HEK293 (cell line): ENCODE measurements around the gene FRAS1.

ENCODE experiments used
- CTCF ChIA-PET: fragments of 350-600 bp; formaldehyde crosslinking; extraction: SDS; loops from one replicate; lab custom pipeline; 2021; ENCODE audit warnings: antibody characterized with exemption; lab: Yijun Ruan, JAX
- POLR2A ChIA-PET: fragments of 300-600 bp; formaldehyde crosslinking; extraction: SDS; loops from one replicate; lab custom pipeline; 2020; ENCODE audit warnings: antibody characterized with exemption, inconsistent platforms; lab: Yijun Ruan, JAX
- H3K27ac ChIP-seq: fragments of 200-500 bp; sonication (Bioruptor generic); 2 replicates; pipeline ENCODE4 v1.5.1; 2014; ENCODE audit warnings: low read depth, low read length, control low read depth, inconsistent platforms; ENCODE audit errors: extremely low read depth
- H3K36me3 ChIP-seq, 2 experiments: fragments of 200-500 bp in 1 of 2; sonication (Bioruptor generic) in 1 of 2; 1 replicate in 1 of 2; 2 replicates in 1 of 2; pipeline ENCODE4 v1.5.1; 2014 to 2017; ENCODE audit warnings: inconsistent platforms in 2 of 2, low read length in 2 of 2; ENCODE audit not compliant: control insufficient read depth in 2 of 2, insufficient read depth in 1 of 2
- H3K4me1 ChIP-seq: fragments of 200-500 bp; sonication (Bioruptor generic); 2 replicates; pipeline ENCODE4 v1.5.1; 2014; ENCODE audit warnings: mild to moderate bottlenecking, low read length, inconsistent platforms; ENCODE audit not compliant: control insufficient read depth, insufficient read depth
- H3K4me3 ChIP-seq: 2 replicates; pipeline ENCODE4 v1.5.1; 2011; ENCODE audit warnings: low read depth, mild to moderate bottlenecking, control low read depth, low read length, moderate library complexity
- H3K9me3 ChIP-seq: fragments of 200-500 bp; sonication (Bioruptor generic); 2 replicates; pipeline ENCODE4 v1.5.1; 2014; ENCODE audit warnings: low read depth, low read length, inconsistent platforms; ENCODE audit not compliant: control insufficient read depth, insufficient read depth
- HOXD13 ChIP-seq: sonication (generic); formaldehyde crosslinking; IDR thresholded peaks from 2 replicates; pipeline ENCODE4 v1.8.0; 2022; ENCODE audit warnings: missing genetic modification reagents, borderline replicate concordance
- KLF1 ChIP-seq: fragments of 450-650 bp; formaldehyde crosslinking; IDR thresholded peaks from 2 replicates; pipeline ENCODE4 v1.5.1; 2016; ENCODE audit warnings: missing biosample characterization, missing genetic modification characterization
- KLF16 ChIP-seq: fragments of 450-650 bp; formaldehyde crosslinking; IDR thresholded peaks from 2 replicates; pipeline ENCODE4 v1.5.1; 2017; ENCODE audit warnings: missing biosample characterization, missing genetic modification characterization
- KLF8 ChIP-seq: fragments of 450-650 bp; formaldehyde crosslinking; IDR thresholded peaks from 2 replicates; pipeline ENCODE4 v1.5.1; 2016; ENCODE audit warnings: missing biosample characterization, missing genetic modification characterization
- KLF9 ChIP-seq: fragments of 450-650 bp; formaldehyde crosslinking; IDR thresholded peaks from 2 replicates; pipeline ENCODE4 v1.5.1; 2016; ENCODE audit warnings: missing biosample characterization, missing genetic modification characterization, low read depth
- SP2 ChIP-seq: fragments of 450-650 bp; formaldehyde crosslinking; IDR thresholded peaks from 2 replicates; pipeline ENCODE4 v1.5.1; 2016; ENCODE audit warnings: missing biosample characterization, missing genetic modification characterization
- TRIM28 ChIP-seq: IDR thresholded peaks from 2 replicates; pipeline ENCODE4 v1.6.1; 2011; ENCODE audit warnings: low read length, control low read depth, borderline replicate concordance
- ZBTB21 ChIP-seq: fragments of 450-650 bp; formaldehyde crosslinking; IDR thresholded peaks from 2 replicates; pipeline ENCODE4 v1.5.1; 2017; ENCODE audit warnings: missing biosample characterization, missing genetic modification characterization
- ZNF140 ChIP-seq: fragments of 450-650 bp; formaldehyde crosslinking; IDR thresholded peaks from 2 replicates; pipeline ENCODE4 v1.5.1; 2016; ENCODE audit warnings: missing biosample characterization, missing genetic modification characterization
- ZNF19 ChIP-seq: fragments of 450-650 bp; formaldehyde crosslinking; IDR thresholded peaks from 2 replicates; pipeline ENCODE4; 2016; ENCODE audit warnings: missing biosample characterization, missing genetic modification characterization, low read depth
- ZNF221 ChIP-seq: fragments of 450-650 bp; formaldehyde crosslinking; IDR thresholded peaks from 2 replicates; pipeline ENCODE4 v1.5.1; 2017; ENCODE audit warnings: missing biosample characterization, missing genetic modification characterization, borderline replicate concordance
- ZNF223 ChIP-seq: fragments of 450-650 bp; formaldehyde crosslinking; IDR thresholded peaks from 2 replicates; pipeline ENCODE4 v1.5.1; 2016; ENCODE audit warnings: missing biosample characterization, missing genetic modification characterization
- ZNF280C ChIP-seq: fragments of 450-650 bp; formaldehyde crosslinking; IDR thresholded peaks from 2 replicates; pipeline ENCODE4 v1.5.1; 2016; ENCODE audit warnings: missing biosample characterization, missing genetic modification characterization
- ZNF292 ChIP-seq: fragments of 450-650 bp; formaldehyde crosslinking; IDR thresholded peaks from 2 replicates; pipeline ENCODE4 v1.5.1; 2016; ENCODE audit warnings: low read depth, missing biosample characterization, missing genetic modification characterization, borderline replicate concordance
- ZNF366 ChIP-seq: fragments of 450-650 bp; formaldehyde crosslinking; conservative IDR thresholded peaks from 2 replicates; pipeline ENCODE4 v1.5.1; 2016; ENCODE audit warnings: missing biosample characterization, missing genetic modification characterization
- ZNF501 ChIP-seq: fragments of 450-650 bp; formaldehyde crosslinking; IDR thresholded peaks from 2 replicates; pipeline ENCODE4 v1.5.1; 2016; ENCODE audit warnings: missing biosample characterization, missing genetic modification characterization
- ZNF513 ChIP-seq: fragments of 450-650 bp; IDR thresholded peaks from 2 replicates; pipeline ENCODE4 v1.5.1; 2018; ENCODE audit warnings: missing biosample characterization, missing genetic modification characterization
- ZNF571 ChIP-seq: fragments of 450-650 bp; formaldehyde crosslinking; IDR thresholded peaks from 2 replicates; pipeline ENCODE4 v1.5.0; 2017; ENCODE audit warnings: missing biosample characterization, missing genetic modification characterization
- ZNF623 ChIP-seq: fragments of 450-650 bp; formaldehyde crosslinking; IDR thresholded peaks from 2 replicates; pipeline ENCODE4 v1.5.1; 2016; ENCODE audit warnings: missing biosample characterization, missing genetic modification characterization
- ZNF654 ChIP-seq: fragments of 450-650 bp; formaldehyde crosslinking; IDR thresholded peaks from 2 replicates; pipeline ENCODE4 v1.5.1; 2016; ENCODE audit warnings: low read depth, missing biosample characterization, missing genetic modification characterization
- ZNF658 ChIP-seq: fragments of 450-650 bp; formaldehyde crosslinking; IDR thresholded peaks from 2 replicates; pipeline ENCODE4; 2016; ENCODE audit warnings: missing biosample characterization, missing genetic modification characterization
- ZNF660 ChIP-seq: fragments of 450-650 bp; IDR thresholded peaks from 2 replicates; pipeline ENCODE4 v1.5.1; 2018; ENCODE audit warnings: missing biosample characterization, mild to moderate bottlenecking, missing genetic modification characterization
- TF ChIP-seq, protein P1 (sequence below): fragments of 450-650 bp; formaldehyde crosslinking; IDR thresholded peaks from 2 replicates; pipeline ENCODE4 v1.5.1; 2016; ENCODE audit warnings: missing biosample characterization, missing genetic modification characterization

FRAS1 gene

GRCh38 chr4:78311306-78311705 is 254.2 kb downstream of the FRAS1 start:
- TF ChIP-seq ZNF221 (tag by site-specific recombination) (no peak), ZNF140 (tag by site-specific recombination) (no peak), ZNF280C (no peak), KLF1 (tag by site-specific recombination) (no peak)
- POLR2A ChIA-PET = no interaction called here
- Histone ChIP-seq H3K4me3 (no peak overlapping the region), H3K4me1 (no peaks in the 10 kb centered on the region), H3K36me3 (peaks cover 0 to 16% of the 10 kb centered on the region in 2 experiments; a peak in 1 of 3 replicates), H3K9me3 (no peaks in the 10 kb centered on the region), H3K27ac (no peak overlapping the region)
- CTCF ChIA-PET = interaction anchor here (0.6 to 1.0 kb wide), 3 partner anchors 13 to 24 kb away, joined by 3 to 4 read pairs (median 4); no protein-coding TSS in a partner anchor

GRCh38 chr4:78312989-78313753 is 256.0 kb downstream of the FRAS1 start:
- Histone ChIP-seq H3K4me1 (no peaks in the 10 kb centered on the region), H3K4me3 (no peak overlapping the region), H3K36me3 (peaks cover 0 to 25% of the 10 kb centered on the region in 2 experiments; a peak in 1 of 3 replicates), H3K9me3 (no peaks in the 10 kb centered on the region), H3K27ac (no peak overlapping the region)
- POLR2A ChIA-PET = no interaction called here
- CTCF ChIA-PET = no interaction called here
- no peak for TF ChIP-seq KLF1 (tag by site-specific recombination)
- no peak for TF ChIP-seq ZNF19 (tag by site-specific recombination)
- TF ChIP-seq ZNF571 (tag by site-specific recombination) = no peak
- TF ChIP-seq ZNF366 = no peak
- no peak for TF ChIP-seq ZNF623 (tag by site-specific recombination)
- TF ChIP-seq, protein P1, sequence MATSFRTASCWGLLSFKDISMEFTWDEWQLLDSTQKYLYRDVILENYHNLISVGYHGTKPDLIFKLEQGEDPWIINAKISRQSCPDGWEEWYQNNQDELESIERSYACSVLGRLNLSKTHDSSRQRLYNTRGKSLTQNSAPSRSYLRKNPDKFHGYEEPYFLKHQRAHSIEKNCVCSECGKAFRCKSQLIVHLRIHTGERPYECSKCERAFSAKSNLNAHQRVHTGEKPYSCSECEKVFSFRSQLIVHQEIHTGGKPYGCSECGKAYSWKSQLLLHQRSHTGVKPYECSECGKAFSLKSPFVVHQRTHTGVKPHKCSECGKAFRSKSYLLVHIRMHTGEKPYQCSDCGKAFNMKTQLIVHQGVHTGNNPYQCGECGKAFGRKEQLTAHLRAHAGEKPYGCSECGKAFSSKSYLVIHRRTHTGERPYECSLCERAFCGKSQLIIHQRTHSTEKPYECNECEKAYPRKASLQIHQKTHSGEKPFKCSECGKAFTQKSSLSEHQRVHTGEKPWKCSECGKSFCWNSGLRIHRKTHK = no peak
- no peak for TF ChIP-seq ZNF513
- no peak for TF ChIP-seq ZNF658 (tag by site-specific recombination)
- no peak for TF ChIP-seq KLF9 (tag by site-specific recombination)
- no peak for TF ChIP-seq HOXD13
- no peak for TF ChIP-seq ZNF501 (tag by site-specific recombination)
- no peak for TF ChIP-seq ZBTB21 (tag by site-specific recombination)
- TF ChIP-seq ZNF660 (tag by site-specific recombination) = no peak
- TF ChIP-seq ZNF654 (tag by site-specific recombination) = no peak
- TF ChIP-seq TRIM28 = no peak
- TF ChIP-seq ZNF292 (tag by site-specific recombination) = no peak
- TF ChIP-seq ZNF223 (tag by site-specific recombination) = no peak
- TF ChIP-seq SP2 (tag by site-specific recombination) = no peak
- no peak for TF ChIP-seq KLF16
- TF ChIP-seq KLF8 (tag by site-specific recombination) = no peak
